ENCODE measurements around the gene WIPF1. TPM values are rescaled to one million over a fixed set of nuclear protein-coding genes. Genes with fewer than 3 reads are reported as not detected.

The WIPF1 gene
- polyA plus RNA-seq, 2 of the 4 experiments (the other 2 are of a cell fraction): 16.4 to 20.1 TPM

DNA sequence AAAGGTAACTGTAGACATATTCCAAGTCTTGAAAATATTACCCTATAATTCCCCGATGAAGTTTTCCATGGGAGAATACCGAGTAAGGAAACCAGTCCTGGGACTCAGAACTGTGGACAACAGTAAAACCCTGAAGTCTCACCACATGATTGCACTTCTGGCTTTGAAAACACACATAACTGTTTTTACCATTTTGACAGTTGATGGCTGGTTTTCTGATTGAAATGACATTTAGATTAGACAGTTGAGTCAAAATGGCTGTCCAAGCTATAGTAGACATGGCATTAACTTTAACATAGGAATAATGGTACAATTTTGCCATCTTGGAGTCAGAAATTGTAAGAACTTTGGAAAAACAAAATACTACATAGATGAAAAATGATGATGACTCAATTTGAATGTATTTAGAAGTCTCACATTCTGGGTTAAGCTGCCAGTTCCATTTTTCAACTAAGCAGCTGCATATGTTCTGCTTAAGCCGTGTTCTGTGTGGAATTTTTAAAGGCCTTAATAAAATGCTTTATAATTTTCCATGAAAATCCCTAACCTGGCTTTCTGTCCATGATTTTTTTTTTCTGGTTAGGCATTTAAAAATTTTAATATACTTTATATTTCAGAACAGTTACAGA is 38.3 kb upstream of the WIPF1 start:
- ChIA-PET CTCF (interaction anchor here (0.7 kb wide), 1 partner anchor 249 kb away, joined by 3 read pairs; no protein-coding TSS in a partner anchor), POLR2A (no interaction called here)
- 94% methylated on average over 3 of the region's 3 CpGs for WGBS (ENCODE audit: missing lambda C conversion rate)
- H3K27ac ChIP-seq: no peak overlapping the region
- ATAC-seq (no peak), FAIRE-seq (no peak), DNase-seq (ENCODE audit: low read depth in 1 of 2, low spot score in 1 of 2) (no peak)
- no peak overlapping the region for H3K4me2 ChIP-seq
- no peaks in the 10 kb centered on the region for H3K9me3 ChIP-seq
- H3K4me3 ChIP-seq: no peak overlapping the region
- H3K4me1 ChIP-seq: peaks cover 9% of the 10 kb centered on the region; the same call in 2 of the 3 replicates
- TF ChIP-seq RFX5 (IDR thresholded peaks at IDR 0.05) (no peak), HOXA7 (CRISPR knock-in tag; IDR thresholded peaks at IDR 0.05) (no peak), HDAC2 (IDR thresholded peaks at IDR 0.05) (no peak), MAZ (IDR thresholded peaks at IDR 0.05; ENCODE audit: borderline replicate concordance, low read depth, low read length) (no peak), KDM5A (IDR thresholded peaks at IDR 0.05) (no peak), EP300 (IDR thresholded peaks at IDR 0.05) (no peak), RNF2 (IDR thresholded peaks at IDR 0.05; ENCODE audit: borderline replicate concordance, low read depth) (no peak), ZNF302 (CRISPR knock-in tag; IDR thresholded peaks at IDR 0.05) (no peak), ZFP36 (IDR thresholded peaks at IDR 0.05; ENCODE audit: borderline replicate concordance, partially characterized antibody) (no peak), KDM1A (IDR thresholded peaks at IDR 0.05; ENCODE audit: low read depth) (no peak), CBX8 (IDR thresholded peaks at IDR 0.05) (no peak), SREBF2 (IDR thresholded peaks at IDR 0.05) (no peak), EHMT2 (IDR thresholded peaks at IDR 0.05; ENCODE audit: low read depth) (no peak), CHD4 (IDR thresholded peaks at IDR 0.05; ENCODE audit: borderline replicate concordance) (no peak), BHLHE40 (IDR thresholded peaks at IDR 0.05; ENCODE audit: low read depth, low read length) (no peak)
- TF ChIP-seq, protein P1, sequence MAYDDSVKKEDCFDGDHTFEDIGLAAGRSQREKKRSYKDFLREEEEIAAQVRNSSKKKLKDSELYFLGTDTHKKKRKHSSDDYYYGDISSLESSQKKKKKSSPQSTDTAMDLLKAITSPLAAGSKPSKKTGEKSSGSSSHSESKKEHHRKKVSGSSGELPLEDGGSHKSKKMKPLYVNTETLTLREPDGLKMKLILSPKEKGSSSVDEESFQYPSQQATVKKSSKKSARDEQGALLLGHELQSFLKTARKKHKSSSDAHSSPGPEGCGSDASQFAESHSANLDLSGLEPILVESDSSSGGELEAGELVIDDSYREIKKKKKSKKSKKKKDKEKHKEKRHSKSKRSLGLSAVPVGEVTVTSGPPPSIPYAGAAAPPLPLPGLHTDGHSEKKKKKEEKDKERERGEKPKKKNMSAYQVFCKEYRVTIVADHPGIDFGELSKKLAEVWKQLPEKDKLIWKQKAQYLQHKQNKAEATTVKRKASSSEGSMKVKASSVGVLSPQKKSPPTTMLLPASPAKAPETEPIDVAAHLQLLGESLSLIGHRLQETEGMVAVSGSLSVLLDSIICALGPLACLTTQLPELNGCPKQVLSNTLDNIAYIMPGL (CRISPR knock-in tag; IDR thresholded peaks at IDR 0.05; ENCODE audit: borderline replicate concordance): no peak
- TF ChIP-seq, protein P2, sequence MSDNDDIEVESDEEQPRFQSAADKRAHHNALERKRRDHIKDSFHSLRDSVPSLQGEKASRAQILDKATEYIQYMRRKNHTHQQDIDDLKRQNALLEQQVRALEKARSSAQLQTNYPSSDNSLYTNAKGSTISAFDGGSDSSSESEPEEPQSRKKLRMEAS (IDR thresholded peaks at IDR 0.05): no peak

DNA sequence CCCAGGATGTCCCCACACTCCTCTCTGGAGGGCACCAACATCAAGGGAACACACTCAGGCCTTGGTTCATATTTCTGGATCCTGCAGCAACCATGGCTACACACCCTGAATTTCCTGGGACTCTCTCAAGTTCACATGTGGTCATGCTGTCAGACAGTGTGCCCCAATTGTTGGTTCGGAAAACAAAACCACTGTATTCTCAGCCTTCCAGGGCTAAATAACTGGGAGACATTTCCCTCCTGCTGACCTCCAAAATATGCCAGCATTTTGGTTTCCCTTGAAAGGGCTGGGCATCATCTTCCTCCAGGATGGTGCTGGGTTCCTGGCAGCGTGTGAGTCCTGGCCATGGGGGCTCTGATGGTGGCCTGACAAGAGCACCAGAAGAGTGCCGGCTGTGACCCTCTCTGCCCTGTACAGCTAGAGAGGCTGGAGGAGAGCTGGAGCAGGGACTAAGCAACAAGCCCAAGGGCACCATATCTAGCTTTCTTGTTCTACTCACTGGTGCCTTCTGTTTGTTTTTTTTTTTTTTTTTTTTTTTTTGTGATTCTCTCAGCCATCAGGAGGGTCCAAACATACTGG is 37.5 kb upstream of the WIPF1 start:
- H3K4me1 ChIP-seq: peaks cover 12% of the 10 kb centered on the region; the same call in 2 of the 3 replicates
- TF ChIP-seq RFX5 (IDR thresholded peaks at IDR 0.05): no peak
- no peak for TF ChIP-seq NPAS2 (CRISPR knock-in tag; IDR thresholded peaks at IDR 0.05; ENCODE audit: borderline replicate concordance)
- TF ChIP-seq MAZ (IDR thresholded peaks at IDR 0.05; ENCODE audit: borderline replicate concordance, low read depth, low read length): no peak
- TF ChIP-seq EHMT2 (IDR thresholded peaks at IDR 0.05; ENCODE audit: low read depth): no peak
- TF ChIP-seq MYC (IDR thresholded peaks at IDR 0.05; ENCODE audit: borderline replicate concordance, low read length): no peak
- no peak for TF ChIP-seq ZC3H11A (IDR thresholded peaks at IDR 0.05)
- TF ChIP-seq, protein P3, sequence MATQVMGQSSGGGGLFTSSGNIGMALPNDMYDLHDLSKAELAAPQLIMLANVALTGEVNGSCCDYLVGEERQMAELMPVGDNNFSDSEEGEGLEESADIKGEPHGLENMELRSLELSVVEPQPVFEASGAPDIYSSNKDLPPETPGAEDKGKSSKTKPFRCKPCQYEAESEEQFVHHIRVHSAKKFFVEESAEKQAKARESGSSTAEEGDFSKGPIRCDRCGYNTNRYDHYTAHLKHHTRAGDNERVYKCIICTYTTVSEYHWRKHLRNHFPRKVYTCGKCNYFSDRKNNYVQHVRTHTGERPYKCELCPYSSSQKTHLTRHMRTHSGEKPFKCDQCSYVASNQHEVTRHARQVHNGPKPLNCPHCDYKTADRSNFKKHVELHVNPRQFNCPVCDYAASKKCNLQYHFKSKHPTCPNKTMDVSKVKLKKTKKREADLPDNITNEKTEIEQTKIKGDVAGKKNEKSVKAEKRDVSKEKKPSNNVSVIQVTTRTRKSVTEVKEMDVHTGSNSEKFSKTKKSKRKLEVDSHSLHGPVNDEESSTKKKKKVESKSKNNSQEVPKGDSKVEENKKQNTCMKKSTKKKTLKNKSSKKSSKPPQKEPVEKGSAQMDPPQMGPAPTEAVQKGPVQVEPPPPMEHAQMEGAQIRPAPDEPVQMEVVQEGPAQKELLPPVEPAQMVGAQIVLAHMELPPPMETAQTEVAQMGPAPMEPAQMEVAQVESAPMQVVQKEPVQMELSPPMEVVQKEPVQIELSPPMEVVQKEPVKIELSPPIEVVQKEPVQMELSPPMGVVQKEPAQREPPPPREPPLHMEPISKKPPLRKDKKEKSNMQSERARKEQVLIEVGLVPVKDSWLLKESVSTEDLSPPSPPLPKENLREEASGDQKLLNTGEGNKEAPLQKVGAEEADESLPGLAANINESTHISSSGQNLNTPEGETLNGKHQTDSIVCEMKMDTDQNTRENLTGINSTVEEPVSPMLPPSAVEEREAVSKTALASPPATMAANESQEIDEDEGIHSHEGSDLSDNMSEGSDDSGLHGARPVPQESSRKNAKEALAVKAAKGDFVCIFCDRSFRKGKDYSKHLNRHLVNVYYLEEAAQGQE (IDR thresholded peaks at IDR 0.05): no peak
- CTCF ChIA-PET: no interaction called here
- DNase-seq (ENCODE audit: low read depth in 1 of 2, low spot score in 1 of 2) (no peak), FAIRE-seq (no peak), ATAC-seq (peak in 1 of 2 experiments; percentile 26; a peak in 2 of 6 replicates)
- H3K4me2 ChIP-seq: no peak overlapping the region
- POLR2A ChIA-PET: no interaction called here
- no peaks in the 10 kb centered on the region for H3K9me3 ChIP-seq
- WGBS (ENCODE audit: missing lambda C conversion rate): 88% methylated on average over 3 of the region's 3 CpGs
- no peak overlapping the region for H3K4me3 ChIP-seq
- H3K27ac ChIP-seq: no peak overlapping the region

Measured in A549 (cell line).